ENCODE data around the gene ENAH. TPM values are rescaled to one million over a fixed set of nuclear protein-coding genes. Genes with fewer than 3 reads are reported as not detected.

ENAH gene
- total RNA-seq, 1 experiment from 2014 or later: 285 TPM

GRCh38 chr1:225651376-225651871 is 1.5 kb downstream of the ENAH start:
- no peak overlapping the region for H3K56ac ChIP-seq (ENCODE audit: insufficient read length, low read depth, low read length)
- no peak overlapping the region for H2AK5ac ChIP-seq (ENCODE audit: insufficient read length, low read length)
- no peak overlapping the region for H2BK15ac ChIP-seq (ENCODE audit: low read depth, low read length)
- Mint-ChIP-seq H3K4me1 (peaks cover 41 to 47% of the 10 kb centered on the region in 2 experiments), H3K27me3 (ENCODE audit: low read depth) (no peaks in the 10 kb centered on the region), H3K27ac (peak overlapping the region; percentile 99), H3K4me3 (peak overlapping the region; percentile 95 to 100), H3K36me3 (ENCODE audit: insufficient read depth in 1 of 3, low read depth in 3 of 3) (peaks cover 5 to 30% (median 16%) of the 10 kb centered on the region in 3 experiments), H3K9me3 (peaks cover 0 to 5% of the 10 kb centered on the region in 2 experiments; a peak in 1 of 5 replicates)
- H3K79me2 ChIP-seq (ENCODE audit: insufficient read depth, low read length): peaks cover 53% of the 10 kb centered on the region; the same call in 1 of the 2 replicates
- H4K20me1 ChIP-seq (ENCODE audit: control insufficient read depth, insufficient read depth, insufficient read length): no peaks in the 10 kb centered on the region
- no peaks in the 10 kb centered on the region for H3K27me3 ChIP-seq (ENCODE audit: insufficient read depth, low read length)
- H2BK5ac ChIP-seq (ENCODE audit: insufficient read length, low read length): no peak overlapping the region
- H3T11ph ChIP-seq (ENCODE audit: low read length): no peak overlapping the region
- no peaks in the 10 kb centered on the region for H3K9me3 ChIP-seq (ENCODE audit: control insufficient read depth, low read depth, low read length)
- no peak overlapping the region for H4K8ac ChIP-seq (replicated peaks; ENCODE audit: insufficient read length, low read depth, low read length)
- no peak for DNase-seq
- H4K5ac ChIP-seq (ENCODE audit: insufficient read length, low read depth, low read length): no peak overlapping the region
- no peak for TF ChIP-seq CTCF (conservative IDR thresholded peaks at IDR 0.05)
- no peak overlapping the region for H2BK20ac ChIP-seq (ENCODE audit: low read depth, low read length, poor library complexity, severe bottlenecking)
- WGBS (ENCODE audit: extremely low coverage, insufficient read length, low lambda C conversion rate): no CpG with 5 or more reads among the region's 8 CpGs
- H2BK12ac ChIP-seq (ENCODE audit: insufficient read length, low read depth, low read length): no peak overlapping the region
- peak overlapping the region; percentile 93 for H3K4me2 ChIP-seq (ENCODE audit: insufficient read depth, insufficient read length, low read length)
- H3K23me2 ChIP-seq (ENCODE audit: insufficient read length, low read depth, low read length, poor library complexity, severe bottlenecking): peaks cover 3% of the 10 kb centered on the region
- no peak overlapping the region for H2BK120ac ChIP-seq (ENCODE audit: low read depth, low read length, poor library complexity, severe bottlenecking)
- H3K4me1 ChIP-seq (ENCODE audit: insufficient read depth, low read length): no peaks in the 10 kb centered on the region
- no peak overlapping the region for H3K18ac ChIP-seq (ENCODE audit: insufficient read length, low read depth, low read length)
- H4K91ac ChIP-seq (ENCODE audit: insufficient read length, low read depth, low read length): no peak overlapping the region
- H3K9ac ChIP-seq (ENCODE audit: extremely low read depth, insufficient read length, low read length): peak overlapping the region; percentile 86
- H3K4ac ChIP-seq (ENCODE audit: low read depth, low read length): no peak overlapping the region
- H3K27ac ChIP-seq (ENCODE audit: insufficient read length, low read depth, low read length): no peak overlapping the region
- no peak overlapping the region for H3K23ac ChIP-seq (ENCODE audit: insufficient read length, low read depth, low read length)
- no peaks in the 10 kb centered on the region for H3K79me1 ChIP-seq (ENCODE audit: insufficient read depth, low read depth, low read length, poor library complexity, severe bottlenecking)
- H2AFZ ChIP-seq (ENCODE audit: low read length): no peak overlapping the region
- H3K14ac ChIP-seq (ENCODE audit: insufficient read depth, low read length): no peak overlapping the region
